HEK293 (cell line): ENCODE data around the gene ARID3B.

Experiments used
- KLF10 ChIP-seq: fragments of 450-650 bp; IDR thresholded peaks from 2 replicates; pipeline ENCODE4 v1.5.1; 2018; ENCODE audit warnings: missing biosample characterization, mild to moderate bottlenecking, missing genetic modification characterization
- OVOL3 ChIP-seq: fragments of 450-650 bp; formaldehyde crosslinking; IDR thresholded peaks from 2 replicates; pipeline ENCODE4 v1.5.1; 2016; ENCODE audit warnings: missing biosample characterization, missing genetic modification characterization
- SETDB1 ChIP-seq: IDR thresholded peaks from one replicate; pipeline ENCODE4 v1.6.1; 2017; ENCODE audit warnings: mild to moderate bottlenecking, low read length, moderate library complexity, mixed read lengths; ENCODE audit not compliant: insufficient read length
- YY1 ChIP-seq: fragments of 450-650 bp; formaldehyde crosslinking; IDR thresholded peaks from 2 replicates; pipeline ENCODE4 v1.5.1; 2018; ENCODE audit warnings: missing biosample characterization, missing genetic modification characterization
- ZNF174 ChIP-seq: fragments of 450-650 bp; formaldehyde crosslinking; IDR thresholded peaks from 2 replicates; pipeline ENCODE4 v1.5.0; 2017; ENCODE audit warnings: missing biosample characterization, mild to moderate bottlenecking, missing genetic modification characterization
- ZNF274 ChIP-seq, 2 experiments: fragments of 200-500 bp in 1 of 2; fragments of 450-650 bp in 1 of 2; sonication (Bioruptor generic) in 1 of 2; formaldehyde crosslinking in 1 of 2; IDR thresholded peaks; 2 replicates each; pipeline versions ENCODE4 v1.5.1 to v1.6.1; 2014 to 2016; ENCODE audit warnings: borderline replicate concordance in 1 of 2, inconsistent platforms in 1 of 2, low read length in 1 of 2, missing biosample characterization in 1 of 2, missing genetic modification characterization in 1 of 2
- TF ChIP-seq, protein P1 (sequence below): fragments of 450-650 bp; formaldehyde crosslinking; IDR thresholded peaks from 2 replicates; pipeline ENCODE4 v1.5.1; 2016; ENCODE audit warnings: missing biosample characterization, missing genetic modification characterization
- TF ChIP-seq, protein P2 (sequence below): fragments of 450-650 bp; formaldehyde crosslinking; IDR thresholded peaks from 2 replicates; pipeline ENCODE4 v1.5.1; 2016; ENCODE audit warnings: missing biosample characterization, missing genetic modification characterization, borderline replicate concordance

DNA sequence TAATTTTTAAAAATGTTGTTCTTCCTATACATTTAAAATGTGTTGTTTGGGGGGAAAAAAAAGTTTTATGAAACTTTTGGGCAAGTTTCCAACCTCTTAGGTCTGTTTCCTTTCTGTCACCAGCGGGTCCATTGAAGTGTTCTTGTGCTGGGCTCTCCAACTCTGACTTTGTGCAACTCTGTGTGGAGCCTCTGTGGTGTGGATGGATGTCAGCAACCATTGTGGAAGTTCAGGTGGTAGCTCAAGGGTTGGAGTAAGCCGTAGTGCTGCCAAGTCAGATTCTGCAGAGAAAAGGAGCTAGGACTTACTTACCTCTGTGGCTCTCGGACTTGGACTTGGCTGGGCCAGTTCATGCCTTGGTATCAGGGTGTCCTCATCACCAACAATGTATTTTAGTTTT, 22.4 kb downstream of the ARID3B start:
- TF ChIP-seq, protein P1, sequence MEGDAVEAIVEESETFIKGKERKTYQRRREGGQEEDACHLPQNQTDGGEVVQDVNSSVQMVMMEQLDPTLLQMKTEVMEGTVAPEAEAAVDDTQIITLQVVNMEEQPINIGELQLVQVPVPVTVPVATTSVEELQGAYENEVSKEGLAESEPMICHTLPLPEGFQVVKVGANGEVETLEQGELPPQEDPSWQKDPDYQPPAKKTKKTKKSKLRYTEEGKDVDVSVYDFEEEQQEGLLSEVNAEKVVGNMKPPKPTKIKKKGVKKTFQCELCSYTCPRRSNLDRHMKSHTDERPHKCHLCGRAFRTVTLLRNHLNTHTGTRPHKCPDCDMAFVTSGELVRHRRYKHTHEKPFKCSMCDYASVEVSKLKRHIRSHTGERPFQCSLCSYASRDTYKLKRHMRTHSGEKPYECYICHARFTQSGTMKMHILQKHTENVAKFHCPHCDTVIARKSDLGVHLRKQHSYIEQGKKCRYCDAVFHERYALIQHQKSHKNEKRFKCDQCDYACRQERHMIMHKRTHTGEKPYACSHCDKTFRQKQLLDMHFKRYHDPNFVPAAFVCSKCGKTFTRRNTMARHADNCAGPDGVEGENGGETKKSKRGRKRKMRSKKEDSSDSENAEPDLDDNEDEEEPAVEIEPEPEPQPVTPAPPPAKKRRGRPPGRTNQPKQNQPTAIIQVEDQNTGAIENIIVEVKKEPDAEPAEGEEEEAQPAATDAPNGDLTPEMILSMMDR: no peak
- TF ChIP-seq OVOL3 (tag by site-specific recombination): no peak
- no peak for TF ChIP-seq KLF10 (tag by site-specific recombination)
- TF ChIP-seq ZNF274 (IDR thresholded peaks at IDR 0.05; ENCODE audit: low read length): no peak
- no peak for TF ChIP-seq ZNF274 (tag by site-specific recombination; IDR thresholded peaks at IDR 0.05; ENCODE audit: borderline replicate concordance)
- no peak for TF ChIP-seq YY1 (tag by site-specific recombination)
- no peak for TF ChIP-seq ZNF174 (tag by site-specific recombination)
- TF ChIP-seq SETDB1: no peak
- TF ChIP-seq, protein P2, sequence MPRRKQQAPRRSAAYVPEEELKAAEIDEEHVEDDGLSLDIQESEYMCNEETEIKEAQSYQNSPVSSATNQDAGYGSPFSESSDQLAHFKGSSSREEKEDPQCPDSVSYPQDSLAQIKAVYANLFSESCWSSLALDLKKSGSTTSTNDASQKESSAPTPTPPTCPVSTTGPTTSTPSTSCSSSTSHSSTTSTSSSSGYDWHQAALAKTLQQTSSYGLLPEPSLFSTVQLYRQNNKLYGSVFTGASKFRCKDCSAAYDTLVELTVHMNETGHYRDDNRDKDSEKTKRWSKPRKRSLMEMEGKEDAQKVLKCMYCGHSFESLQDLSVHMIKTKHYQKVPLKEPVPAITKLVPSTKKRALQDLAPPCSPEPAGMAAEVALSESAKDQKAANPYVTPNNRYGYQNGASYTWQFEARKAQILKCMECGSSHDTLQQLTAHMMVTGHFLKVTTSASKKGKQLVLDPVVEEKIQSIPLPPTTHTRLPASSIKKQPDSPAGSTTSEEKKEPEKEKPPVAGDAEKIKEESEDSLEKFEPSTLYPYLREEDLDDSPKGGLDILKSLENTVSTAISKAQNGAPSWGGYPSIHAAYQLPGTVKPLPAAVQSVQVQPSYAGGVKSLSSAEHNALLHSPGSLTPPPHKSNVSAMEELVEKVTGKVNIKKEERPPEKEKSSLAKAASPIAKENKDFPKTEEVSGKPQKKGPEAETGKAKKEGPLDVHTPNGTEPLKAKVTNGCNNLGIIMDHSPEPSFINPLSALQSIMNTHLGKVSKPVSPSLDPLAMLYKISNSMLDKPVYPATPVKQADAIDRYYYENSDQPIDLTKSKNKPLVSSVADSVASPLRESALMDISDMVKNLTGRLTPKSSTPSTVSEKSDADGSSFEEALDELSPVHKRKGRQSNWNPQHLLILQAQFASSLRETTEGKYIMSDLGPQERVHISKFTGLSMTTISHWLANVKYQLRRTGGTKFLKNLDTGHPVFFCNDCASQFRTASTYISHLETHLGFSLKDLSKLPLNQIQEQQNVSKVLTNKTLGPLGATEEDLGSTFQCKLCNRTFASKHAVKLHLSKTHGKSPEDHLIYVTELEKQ (tag by site-specific recombination): no peak
